HUES6 (cell line): ENCODE data around the gene POLL.

Experiments
- H3K27ac ChIP-seq: 2 replicates; pipeline ENCODE4 v1.7.0; 2013; ENCODE audit warnings: low read depth, mild to moderate bottlenecking, low read length, inconsistent platforms
- H3K27me3 ChIP-seq: 2 replicates; pipeline ENCODE4 v1.6.1; 2013; ENCODE audit warnings: low read length; ENCODE audit not compliant: control insufficient read depth, insufficient read depth
- H3K36me3 ChIP-seq: 2 replicates; pipeline ENCODE4 v1.6.1; 2013; ENCODE audit warnings: low read length; ENCODE audit not compliant: control insufficient read depth, insufficient read depth
- H3K4me1 ChIP-seq: 2 replicates; pipeline ENCODE4 v1.6.1; 2013; ENCODE audit warnings: low read length; ENCODE audit not compliant: control insufficient read depth, insufficient read depth
- H3K4me3 ChIP-seq: 2 replicates; pipeline ENCODE4 v1.5.1; 2013; ENCODE audit warnings: low read depth, low read length
- H3K9ac ChIP-seq: one replicate; pipeline ENCODE4 v1.6.1; 2013; ENCODE audit warnings: mild to moderate bottlenecking, low read length
- H3K9me3 ChIP-seq: 2 replicates; pipeline ENCODE4 v1.6.1; 2013; ENCODE audit warnings: low read depth, low read length; ENCODE audit not compliant: control insufficient read depth, insufficient read depth

The POLL gene

GRCh38 chr10:101578803-101579515 is 9.1 kb downstream of the POLL start:
- Histone ChIP-seq H3K4me1 (peaks cover 13% of the 10 kb centered on the region), H3K9ac (no peak overlapping the region), H3K27me3 (no peaks in the 10 kb centered on the region), H3K36me3 (peaks cover 58% of the 10 kb centered on the region), H3K9me3 (peaks cover 5% of the 10 kb centered on the region; the same call in 1 of the 2 replicates), H3K27ac (no peak overlapping the region), H3K4me3 (no peak overlapping the region)

GRCh38 chr10:101578192-101578591 is 9.9 kb downstream of the POLL start:
- no peak overlapping the region for H3K4me3 ChIP-seq
- peaks cover 51% of the 10 kb centered on the region for H3K36me3 ChIP-seq
- no peak overlapping the region for H3K9ac ChIP-seq
- H3K27me3 ChIP-seq, result no peaks in the 10 kb centered on the region
- no peak overlapping the region for H3K27ac ChIP-seq
- peaks cover 5% of the 10 kb centered on the region; the same call in 1 of the 2 replicates for H3K9me3 ChIP-seq
- peaks cover 13% of the 10 kb centered on the region for H3K4me1 ChIP-seq

- H3K27ac ChIP-seq, result no peak overlapping the region
Measured at GRCh38 chr10:101577121-101577871, 10.8 kb downstream of the POLL start.

GRCh38 chr10:101576211-101576863 is 11.7 kb downstream of the POLL start:
- Histone ChIP-seq H3K36me3 (peaks cover 40% of the 10 kb centered on the region), H3K9ac (no peak overlapping the region), H3K4me1 (peaks cover 11% of the 10 kb centered on the region), H3K27ac (no peak overlapping the region), H3K27me3 (peaks cover 16% of the 10 kb centered on the region), H3K9me3 (peaks cover 5% of the 10 kb centered on the region; the same call in 1 of the 2 replicates), H3K4me3 (no peak overlapping the region)

More at GRCh38 chr10:101577121-101577871, 10.8 kb downstream of the POLL start:
- no peak overlapping the region for H3K4me3 ChIP-seq
- no peak overlapping the region for H3K9ac ChIP-seq
- H3K27me3 ChIP-seq, result peaks cover 8% of the 10 kb centered on the region
- H3K4me1 ChIP-seq, result peaks cover 13% of the 10 kb centered on the region
- peaks cover 5% of the 10 kb centered on the region; the same call in 1 of the 2 replicates for H3K9me3 ChIP-seq
- peaks cover 43% of the 10 kb centered on the region for H3K36me3 ChIP-seq

- Histone ChIP-seq H3K36me3 (peaks cover 37% of the 10 kb centered on the region), H3K4me1 (peaks cover 9% of the 10 kb centered on the region), H3K27me3 (peaks cover 22% of the 10 kb centered on the region), H3K9me3 (peaks cover 5% of the 10 kb centered on the region; the same call in 1 of the 2 replicates), H3K4me3 (no peak overlapping the region), H3K9ac (no peak overlapping the region), H3K27ac (no peak overlapping the region)
Measured at GRCh38 chr10:101575580-101576210, 12.4 kb downstream of the POLL start.

GRCh38 chr10:101575091-101575490 is 13.0 kb downstream of the POLL start:
- Histone ChIP-seq H3K36me3 (peaks cover 31% of the 10 kb centered on the region), H3K4me3 (no peak overlapping the region), H3K27ac (no peak overlapping the region), H3K4me1 (peaks cover 7% of the 10 kb centered on the region), H3K9me3 (peaks cover 5% of the 10 kb centered on the region; the same call in 1 of the 2 replicates), H3K9ac (no peak overlapping the region), H3K27me3 (peaks cover 27% of the 10 kb centered on the region)

- Histone ChIP-seq H3K9ac (no peak overlapping the region), H3K36me3 (peaks cover 21% of the 10 kb centered on the region), H3K27ac (no peak overlapping the region), H3K4me1 (peaks cover 7% of the 10 kb centered on the region), H3K27me3 (peaks cover 36% of the 10 kb centered on the region), H3K4me3 (no peak overlapping the region), H3K9me3 (peaks cover 5% of the 10 kb centered on the region; the same call in 1 of the 2 replicates)
Measured at GRCh38 chr10:101573885-101574753, 13.9 kb downstream of the POLL start.

- no peak overlapping the region for H3K9ac ChIP-seq
- no peak overlapping the region for H3K27ac ChIP-seq
- no peak overlapping the region for H3K4me3 ChIP-seq
- H3K36me3 ChIP-seq, result peaks cover 8% of the 10 kb centered on the region; the same call in 1 of the 2 replicates
- H3K4me1 ChIP-seq, result peaks cover 7% of the 10 kb centered on the region
- peaks cover 50% of the 10 kb centered on the region for H3K27me3 ChIP-seq
- H3K9me3 ChIP-seq, result peaks cover 5% of the 10 kb centered on the region; the same call in 1 of the 2 replicates
Measured at GRCh38 chr10:101572785-101573184, 15.3 kb downstream of the POLL start.

- Histone ChIP-seq H3K27ac (no peak overlapping the region), H3K4me1 (peaks cover 7% of the 10 kb centered on the region), H3K36me3 (peaks cover 5% of the 10 kb centered on the region; the same call in 1 of the 2 replicates), H3K9me3 (peaks cover 5% of the 10 kb centered on the region; the same call in 1 of the 2 replicates), H3K27me3 (peaks cover 56% of the 10 kb centered on the region), H3K9ac (no peak overlapping the region), H3K4me3 (no peak overlapping the region)
Measured at GRCh38 chr10:101572126-101572525, 15.9 kb downstream of the POLL start.
